C4-2B (cell line): ENCODE measurements around the gene CYP46A1.

Source experiments
- ZFX ChIP-seq: fragments of 450-650 bp; IDR thresholded peaks from 2 replicates; pipeline ENCODE4 v1.6.1; 2017
- TF ChIP-seq, protein P1 (sequence below): fragments of 450-650 bp; conservative IDR thresholded peaks from 2 replicates; pipeline ENCODE4 v1.5.1; 2017; ENCODE audit warnings: mild to moderate bottlenecking

DNA sequence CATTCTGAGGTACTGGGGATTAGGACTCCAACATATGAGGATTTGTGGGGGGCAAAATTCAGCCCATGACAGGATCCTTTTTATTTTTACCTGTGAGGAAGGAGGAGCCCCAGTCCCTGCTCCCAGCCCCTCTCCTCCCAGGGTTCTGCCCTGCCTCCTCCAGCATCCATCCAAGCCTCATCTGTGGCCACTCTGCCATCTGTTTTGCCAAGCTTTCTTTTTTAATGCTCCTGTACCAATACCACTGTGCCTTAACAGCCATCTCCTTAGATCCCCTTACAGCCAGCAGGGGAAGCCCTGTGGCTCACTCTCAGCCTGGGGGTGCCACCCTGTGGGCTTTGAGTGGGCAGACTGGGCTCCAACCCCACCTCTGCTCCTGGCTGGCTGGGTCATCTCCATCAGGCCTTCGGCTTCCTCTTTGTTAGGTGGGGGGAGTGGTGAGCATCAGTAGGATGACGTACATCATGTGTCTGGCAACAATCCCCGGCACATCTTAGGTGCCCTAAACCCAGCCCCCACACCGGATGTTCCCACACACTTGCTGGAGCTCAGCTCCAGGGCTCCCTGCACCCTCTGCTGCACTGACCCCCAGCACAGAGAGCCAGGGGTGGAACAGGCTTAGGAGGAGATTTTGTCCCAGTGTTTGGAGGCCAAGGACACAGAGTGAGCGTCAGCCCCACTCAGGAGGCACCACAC, 40.2 kb downstream of the CYP46A1 start:
- TF ChIP-seq, protein P1, sequence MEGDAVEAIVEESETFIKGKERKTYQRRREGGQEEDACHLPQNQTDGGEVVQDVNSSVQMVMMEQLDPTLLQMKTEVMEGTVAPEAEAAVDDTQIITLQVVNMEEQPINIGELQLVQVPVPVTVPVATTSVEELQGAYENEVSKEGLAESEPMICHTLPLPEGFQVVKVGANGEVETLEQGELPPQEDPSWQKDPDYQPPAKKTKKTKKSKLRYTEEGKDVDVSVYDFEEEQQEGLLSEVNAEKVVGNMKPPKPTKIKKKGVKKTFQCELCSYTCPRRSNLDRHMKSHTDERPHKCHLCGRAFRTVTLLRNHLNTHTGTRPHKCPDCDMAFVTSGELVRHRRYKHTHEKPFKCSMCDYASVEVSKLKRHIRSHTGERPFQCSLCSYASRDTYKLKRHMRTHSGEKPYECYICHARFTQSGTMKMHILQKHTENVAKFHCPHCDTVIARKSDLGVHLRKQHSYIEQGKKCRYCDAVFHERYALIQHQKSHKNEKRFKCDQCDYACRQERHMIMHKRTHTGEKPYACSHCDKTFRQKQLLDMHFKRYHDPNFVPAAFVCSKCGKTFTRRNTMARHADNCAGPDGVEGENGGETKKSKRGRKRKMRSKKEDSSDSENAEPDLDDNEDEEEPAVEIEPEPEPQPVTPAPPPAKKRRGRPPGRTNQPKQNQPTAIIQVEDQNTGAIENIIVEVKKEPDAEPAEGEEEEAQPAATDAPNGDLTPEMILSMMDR, result no peak
- no peak for TF ChIP-seq ZFX
